AG09319 (cell line): ENCODE measurements around the gene UNC93B1.

Experiments
- DNase-seq: peaks from one replicate; pipeline ENCODE4 v3.0.0-alpha.2; 2010; ENCODE audit warnings: low read depth; ENCODE audit errors: extremely low read depth
- TF ChIP-seq, protein P1 (sequence below): IDR thresholded peaks from 2 replicates; pipeline ENCODE4 v1.5.1; 2011; ENCODE audit warnings: low read depth, mild to moderate bottlenecking, inconsistent platforms, low read length, moderate library complexity

UNC93B1 gene

DNA sequence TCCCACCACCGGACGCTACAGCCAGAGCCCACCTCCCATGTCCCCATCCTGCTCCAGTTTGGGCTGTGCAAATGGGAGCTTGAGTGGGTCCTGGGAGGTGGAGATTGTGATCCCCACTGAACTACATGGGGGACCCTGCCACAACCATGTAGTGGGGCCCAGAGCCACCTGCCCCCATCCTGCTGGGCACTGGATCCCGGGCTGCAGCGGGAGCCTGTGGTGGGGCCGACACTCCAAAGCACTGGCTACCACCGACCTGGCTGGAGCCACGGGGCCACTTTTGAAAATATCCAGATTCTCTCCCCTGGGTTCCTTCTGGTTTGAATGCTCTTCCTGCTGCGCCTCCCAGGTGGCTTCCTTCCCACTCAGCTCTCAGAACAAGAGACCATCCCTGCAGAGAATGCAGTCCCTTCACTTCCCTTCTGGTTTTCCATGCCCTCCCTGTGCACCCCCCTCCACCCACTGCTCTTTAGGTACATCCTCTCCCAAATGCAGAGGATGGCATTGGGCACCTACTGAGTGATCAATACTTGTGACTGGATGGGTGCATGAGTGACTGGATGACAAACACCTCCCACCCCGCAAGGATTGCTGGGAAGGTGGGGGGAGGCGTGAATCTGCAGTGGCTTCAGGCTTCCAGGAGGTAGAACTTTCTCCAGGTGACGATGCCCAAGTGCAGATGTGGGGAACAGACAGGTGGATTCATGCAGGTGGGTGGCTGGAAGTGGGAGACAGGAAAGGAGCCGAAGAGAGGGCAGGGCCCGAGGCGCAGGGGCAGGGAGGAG is 846 bp upstream of the UNC93B1 start:
- DNase-seq: no peak
- TF ChIP-seq, protein P1, sequence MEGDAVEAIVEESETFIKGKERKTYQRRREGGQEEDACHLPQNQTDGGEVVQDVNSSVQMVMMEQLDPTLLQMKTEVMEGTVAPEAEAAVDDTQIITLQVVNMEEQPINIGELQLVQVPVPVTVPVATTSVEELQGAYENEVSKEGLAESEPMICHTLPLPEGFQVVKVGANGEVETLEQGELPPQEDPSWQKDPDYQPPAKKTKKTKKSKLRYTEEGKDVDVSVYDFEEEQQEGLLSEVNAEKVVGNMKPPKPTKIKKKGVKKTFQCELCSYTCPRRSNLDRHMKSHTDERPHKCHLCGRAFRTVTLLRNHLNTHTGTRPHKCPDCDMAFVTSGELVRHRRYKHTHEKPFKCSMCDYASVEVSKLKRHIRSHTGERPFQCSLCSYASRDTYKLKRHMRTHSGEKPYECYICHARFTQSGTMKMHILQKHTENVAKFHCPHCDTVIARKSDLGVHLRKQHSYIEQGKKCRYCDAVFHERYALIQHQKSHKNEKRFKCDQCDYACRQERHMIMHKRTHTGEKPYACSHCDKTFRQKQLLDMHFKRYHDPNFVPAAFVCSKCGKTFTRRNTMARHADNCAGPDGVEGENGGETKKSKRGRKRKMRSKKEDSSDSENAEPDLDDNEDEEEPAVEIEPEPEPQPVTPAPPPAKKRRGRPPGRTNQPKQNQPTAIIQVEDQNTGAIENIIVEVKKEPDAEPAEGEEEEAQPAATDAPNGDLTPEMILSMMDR: no peak

DNA sequence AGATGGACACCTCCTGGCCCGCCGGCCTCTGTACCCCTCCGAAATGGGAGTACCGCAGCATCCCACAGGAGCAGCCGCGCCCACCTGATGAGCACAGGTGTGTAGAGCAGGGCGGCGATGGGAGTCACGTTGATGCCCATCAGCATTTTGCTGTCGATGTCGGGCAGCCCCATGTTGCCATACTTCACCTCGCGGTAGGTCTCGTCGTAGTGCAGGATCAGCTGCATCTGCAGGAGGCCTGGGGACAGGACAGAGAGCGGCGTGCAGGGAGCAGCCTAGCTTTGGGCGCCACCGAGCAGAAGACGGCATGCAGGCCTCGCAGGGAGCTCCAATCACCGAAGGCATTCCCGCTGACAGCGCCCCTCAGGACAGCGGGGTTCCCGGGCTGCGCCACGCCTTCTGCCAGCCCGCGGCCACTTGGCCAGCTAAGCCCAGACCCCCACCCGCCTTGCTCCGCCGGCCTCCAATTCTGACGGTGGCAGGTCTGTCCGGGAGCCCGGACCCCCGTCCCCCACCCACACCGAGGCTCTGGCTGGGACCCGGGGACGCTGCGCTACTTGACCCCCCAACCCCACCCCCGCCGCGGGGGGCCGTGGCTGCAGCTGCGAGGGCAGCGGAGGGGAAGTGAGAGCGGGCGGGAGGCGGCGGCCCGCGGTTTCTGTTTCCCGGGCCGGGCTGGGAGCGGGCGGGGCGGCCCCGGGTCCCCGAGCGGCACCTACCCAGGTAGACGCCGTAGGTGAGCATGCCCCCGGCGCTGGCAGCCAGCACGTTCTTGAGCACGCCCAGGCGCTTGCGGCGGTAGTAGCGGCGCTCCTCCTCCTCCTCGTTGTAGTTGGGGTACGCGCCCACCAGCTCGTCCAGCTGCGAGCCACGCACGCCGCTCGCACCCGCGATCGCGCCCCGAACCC is 705 bp downstream of the UNC93B1 start:
- TF ChIP-seq, protein P1: no peak
- DNase-seq: no peak

DNA sequence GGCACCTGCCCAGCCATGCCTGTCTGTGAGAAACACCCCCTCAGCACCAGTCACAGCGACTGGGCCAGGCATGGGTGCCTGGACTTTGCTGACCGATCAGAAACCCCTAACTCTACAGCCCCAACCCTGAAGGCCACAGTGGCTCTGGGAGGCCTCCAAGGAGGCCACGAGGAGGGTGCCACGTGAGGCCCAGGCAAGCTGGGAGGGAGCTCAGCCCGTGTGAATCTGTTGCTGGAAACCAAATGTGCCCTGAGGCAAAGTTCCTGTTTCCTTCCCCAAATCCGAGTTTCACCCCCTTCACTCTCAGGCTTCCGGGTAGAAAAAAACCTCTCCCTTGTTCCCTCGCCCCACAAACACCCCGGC is 1.3 kb downstream of the UNC93B1 start:
- TF ChIP-seq, protein P1: no peak
- DNase-seq: no peak

DNA sequence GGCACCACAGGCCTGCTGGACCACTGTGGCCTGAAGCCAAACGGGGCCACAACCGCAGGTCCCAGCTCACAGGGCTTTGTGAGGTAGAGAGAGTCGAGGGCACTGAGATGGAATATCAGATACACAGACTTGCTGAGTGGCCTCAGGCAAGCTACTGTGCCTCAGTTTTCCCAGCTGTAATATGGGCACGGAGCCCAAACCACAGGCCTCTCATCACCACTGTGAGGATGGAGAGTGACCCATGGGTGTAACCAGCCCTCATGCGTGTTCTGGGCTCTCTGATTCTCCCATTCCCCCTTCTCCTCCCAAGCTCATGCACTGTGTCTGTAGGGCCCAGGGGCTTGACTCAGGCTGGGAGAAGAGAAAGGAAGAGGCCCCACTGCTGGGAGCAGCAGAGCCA is 4.2 kb downstream of the UNC93B1 start:
- TF ChIP-seq, protein P1: no peak
- no peak for DNase-seq

DNA sequence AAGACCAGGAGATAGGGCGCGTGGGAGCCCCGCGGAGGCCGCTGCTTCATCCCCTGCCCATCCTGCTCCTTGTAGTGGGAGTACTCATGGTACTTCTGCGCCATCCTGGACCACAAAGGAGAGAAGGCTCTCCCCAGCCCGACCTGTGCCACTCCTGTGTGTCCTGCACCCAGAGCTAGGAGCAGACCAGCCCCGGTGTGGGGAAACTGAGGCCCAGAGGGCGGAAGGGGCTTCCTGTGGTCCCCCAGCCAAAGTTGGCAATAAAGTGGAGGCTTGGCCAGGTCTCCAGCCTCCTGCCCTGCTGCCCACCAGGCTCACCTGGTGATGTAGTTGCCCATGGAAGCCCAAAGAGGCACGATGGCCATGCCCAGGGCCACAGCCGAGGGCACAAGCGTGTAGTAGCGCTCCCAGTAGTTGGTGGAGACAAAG is 4.7 kb downstream of the UNC93B1 start:
- no peak for DNase-seq
- TF ChIP-seq, protein P1: no peak

DNA sequence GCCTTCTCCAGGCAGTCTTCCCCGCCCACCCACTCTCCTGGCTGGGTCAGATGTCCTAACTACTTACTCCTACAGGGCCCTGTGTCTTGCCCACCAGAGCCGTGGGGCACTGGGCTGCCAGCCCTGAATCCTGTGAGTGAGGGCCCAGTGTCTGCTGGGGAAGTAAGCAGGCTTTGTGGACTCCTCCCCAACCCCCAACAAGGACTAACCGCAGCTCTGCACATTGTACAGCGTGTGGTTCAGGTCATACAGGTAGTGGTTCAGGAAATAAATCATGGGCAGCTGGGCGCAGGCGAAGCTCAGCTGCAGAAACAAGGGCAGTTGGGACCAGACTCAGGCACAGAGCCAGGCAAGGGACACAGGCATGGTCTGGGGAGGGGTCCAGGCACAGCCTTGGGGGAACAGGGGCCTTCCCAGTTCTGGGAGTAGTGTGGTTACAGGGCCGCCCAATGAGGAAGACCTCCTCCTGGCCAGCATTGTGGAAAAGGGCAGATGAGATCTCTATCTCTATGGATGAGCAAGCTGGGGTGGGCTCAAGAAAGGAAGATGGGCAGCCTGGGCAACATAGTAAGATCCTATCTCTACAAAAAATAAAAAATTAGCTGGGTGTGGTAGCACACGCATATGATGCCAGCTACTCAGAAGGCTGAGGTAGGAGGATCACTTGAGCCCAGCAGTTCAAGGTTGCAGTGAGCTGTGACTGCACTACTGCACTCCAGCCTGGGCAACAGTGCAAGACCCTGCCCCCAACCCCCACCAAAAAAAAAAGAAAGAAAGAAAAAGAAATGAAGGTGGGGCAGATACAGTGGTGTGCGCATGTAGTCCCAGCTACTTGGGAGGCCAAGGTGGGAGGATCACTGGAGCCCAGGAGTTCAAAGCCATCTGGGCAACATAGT is 5.5 kb downstream of the UNC93B1 start:
- TF ChIP-seq, protein P1: no peak
- DNase-seq: no peak
